Osteocyte (in vitro differentiated cells): ENCODE data around the gene C14orf132. TPM values are rescaled to one million over a fixed set of nuclear protein-coding genes. Genes with fewer than 3 reads are reported as not detected.

Source experiments
- DNase-seq: peaks from one replicate; pipeline ENCODE4 v3.0.0; 2021; ENCODE audit warnings: mixed read lengths; ENCODE audit not compliant: unreplicated experiment; ENCODE audit errors: extremely low spot score
- H3K27ac Mint-ChIP-seq: one replicate; pipeline ENCODE4 v1.8.0; 2021; ENCODE audit warnings: mild to moderate bottlenecking, mixed read lengths; ENCODE audit not compliant: unreplicated experiment
- H3K27me3 Mint-ChIP-seq: one replicate; pipeline ENCODE4 v1.8.0; 2021; ENCODE audit warnings: mixed read lengths; ENCODE audit not compliant: unreplicated experiment
- H3K36me3 Mint-ChIP-seq: one replicate; pipeline ENCODE4 v1.8.0; 2021; ENCODE audit warnings: mixed read lengths; ENCODE audit not compliant: unreplicated experiment
- H3K4me1 Mint-ChIP-seq: one replicate; pipeline ENCODE4 v1.8.0; 2021; ENCODE audit warnings: mixed read lengths; ENCODE audit not compliant: unreplicated experiment
- H3K4me3 Mint-ChIP-seq: one replicate; pipeline ENCODE4 v1.8.0; 2021; ENCODE audit warnings: mild to moderate bottlenecking, moderate library complexity, mixed read lengths; ENCODE audit not compliant: unreplicated experiment
- H3K9me3 Mint-ChIP-seq: one replicate; pipeline ENCODE4 v1.8.0; 2021; ENCODE audit warnings: mixed read lengths; ENCODE audit not compliant: unreplicated experiment
- total RNA-seq: library from RNA; stranded (reverse); gene quantifications from 2 replicates; pipeline ENCODE4 v1.2.1, GENCODE V29; 2021
- TF ChIP-seq, protein P1 (sequence below): fragments of 200-600 bp; sonication (generic); IDR thresholded peaks from 2 replicates; pipeline ENCODE4 v1.5.0; 2021; ENCODE audit warnings: antibody characterized with exemption, mild to moderate bottlenecking, moderate library complexity

The C14orf132 gene
- total RNA-seq, 1 donor from 2014 or later, result 86.9 TPM

DNA sequence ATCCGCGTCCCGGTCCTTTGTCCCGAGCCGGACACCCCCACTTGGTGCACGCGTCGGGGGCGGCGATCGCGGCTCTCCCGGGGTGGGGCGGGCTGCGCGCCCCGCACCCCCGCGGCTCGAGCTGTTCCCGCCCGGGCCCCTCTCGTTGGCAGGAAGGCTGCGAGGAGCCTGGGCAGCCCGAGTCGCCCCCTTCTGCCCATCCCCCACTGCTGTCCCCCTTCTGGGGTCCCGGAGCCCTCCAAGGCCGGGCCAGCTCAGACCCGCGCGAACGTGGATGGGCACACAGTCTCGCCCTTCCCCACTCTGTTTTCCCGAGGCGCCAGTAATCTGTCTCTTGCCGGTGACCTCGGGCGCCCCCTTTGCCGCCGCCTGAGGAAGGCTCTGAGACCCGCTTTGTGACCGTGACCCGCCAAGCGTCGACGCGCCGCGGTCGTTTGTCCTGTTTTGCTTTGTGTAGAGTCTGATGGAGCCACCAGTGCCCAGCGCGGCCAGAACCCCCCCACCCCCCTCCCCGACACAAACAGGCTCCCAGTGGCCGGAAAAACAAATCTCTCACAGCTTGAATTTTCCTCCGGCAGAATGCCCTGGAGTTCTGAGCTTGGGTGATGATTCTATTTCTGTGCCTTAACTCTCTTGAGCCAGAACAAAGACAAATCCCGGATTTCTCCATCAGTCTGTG is 610 bp downstream of the C14orf132 start:
- Mint-ChIP-seq H3K27ac (peak overlapping the region; percentile 75), H3K36me3 (peaks cover 5% of the 10 kb centered on the region), H3K4me1 (peaks cover 45% of the 10 kb centered on the region), H3K9me3 (no peaks in the 10 kb centered on the region), H3K27me3 (peaks cover 11% of the 10 kb centered on the region), H3K4me3 (peak overlapping the region; percentile 88)
- TF ChIP-seq, protein P1, sequence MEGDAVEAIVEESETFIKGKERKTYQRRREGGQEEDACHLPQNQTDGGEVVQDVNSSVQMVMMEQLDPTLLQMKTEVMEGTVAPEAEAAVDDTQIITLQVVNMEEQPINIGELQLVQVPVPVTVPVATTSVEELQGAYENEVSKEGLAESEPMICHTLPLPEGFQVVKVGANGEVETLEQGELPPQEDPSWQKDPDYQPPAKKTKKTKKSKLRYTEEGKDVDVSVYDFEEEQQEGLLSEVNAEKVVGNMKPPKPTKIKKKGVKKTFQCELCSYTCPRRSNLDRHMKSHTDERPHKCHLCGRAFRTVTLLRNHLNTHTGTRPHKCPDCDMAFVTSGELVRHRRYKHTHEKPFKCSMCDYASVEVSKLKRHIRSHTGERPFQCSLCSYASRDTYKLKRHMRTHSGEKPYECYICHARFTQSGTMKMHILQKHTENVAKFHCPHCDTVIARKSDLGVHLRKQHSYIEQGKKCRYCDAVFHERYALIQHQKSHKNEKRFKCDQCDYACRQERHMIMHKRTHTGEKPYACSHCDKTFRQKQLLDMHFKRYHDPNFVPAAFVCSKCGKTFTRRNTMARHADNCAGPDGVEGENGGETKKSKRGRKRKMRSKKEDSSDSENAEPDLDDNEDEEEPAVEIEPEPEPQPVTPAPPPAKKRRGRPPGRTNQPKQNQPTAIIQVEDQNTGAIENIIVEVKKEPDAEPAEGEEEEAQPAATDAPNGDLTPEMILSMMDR, result peak; percentile 23
- no peak for DNase-seq

DNA sequence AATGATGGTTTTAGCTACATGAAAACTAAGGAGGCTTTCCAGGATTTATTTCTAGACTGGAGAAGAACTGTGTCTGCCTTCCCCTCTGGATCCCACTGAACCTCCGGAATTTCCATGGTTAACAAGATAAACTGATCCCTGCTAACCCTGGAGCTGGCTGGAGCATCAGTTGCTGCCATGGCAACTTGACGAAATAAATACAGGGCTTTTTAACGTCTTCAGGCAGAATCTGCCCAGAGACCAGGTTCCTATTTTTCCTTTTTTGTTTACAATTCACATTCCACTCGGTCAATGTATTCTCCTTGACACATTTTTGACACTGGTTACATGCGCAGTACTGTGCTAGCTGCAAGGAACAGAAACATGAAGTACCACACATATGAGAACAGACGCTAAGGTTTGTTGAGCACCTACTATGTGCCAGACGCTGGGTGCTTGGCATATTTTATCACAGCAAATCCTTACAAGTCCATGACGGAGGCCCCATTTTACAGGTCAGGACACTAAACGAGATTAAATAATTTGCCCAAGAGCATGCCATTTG is 1.7 kb downstream of the C14orf132 start:
- H3K36me3 Mint-ChIP-seq, result peaks cover 12% of the 10 kb centered on the region
- peaks cover 11% of the 10 kb centered on the region for H3K27me3 Mint-ChIP-seq
- DNase-seq, result no peak
- H3K4me3 Mint-ChIP-seq, result peak overlapping the region; percentile 88
- peaks cover 48% of the 10 kb centered on the region for H3K4me1 Mint-ChIP-seq
- peak overlapping the region; percentile 75 for H3K27ac Mint-ChIP-seq
- H3K9me3 Mint-ChIP-seq, result no peaks in the 10 kb centered on the region
- TF ChIP-seq, protein P1, result no peak

DNA sequence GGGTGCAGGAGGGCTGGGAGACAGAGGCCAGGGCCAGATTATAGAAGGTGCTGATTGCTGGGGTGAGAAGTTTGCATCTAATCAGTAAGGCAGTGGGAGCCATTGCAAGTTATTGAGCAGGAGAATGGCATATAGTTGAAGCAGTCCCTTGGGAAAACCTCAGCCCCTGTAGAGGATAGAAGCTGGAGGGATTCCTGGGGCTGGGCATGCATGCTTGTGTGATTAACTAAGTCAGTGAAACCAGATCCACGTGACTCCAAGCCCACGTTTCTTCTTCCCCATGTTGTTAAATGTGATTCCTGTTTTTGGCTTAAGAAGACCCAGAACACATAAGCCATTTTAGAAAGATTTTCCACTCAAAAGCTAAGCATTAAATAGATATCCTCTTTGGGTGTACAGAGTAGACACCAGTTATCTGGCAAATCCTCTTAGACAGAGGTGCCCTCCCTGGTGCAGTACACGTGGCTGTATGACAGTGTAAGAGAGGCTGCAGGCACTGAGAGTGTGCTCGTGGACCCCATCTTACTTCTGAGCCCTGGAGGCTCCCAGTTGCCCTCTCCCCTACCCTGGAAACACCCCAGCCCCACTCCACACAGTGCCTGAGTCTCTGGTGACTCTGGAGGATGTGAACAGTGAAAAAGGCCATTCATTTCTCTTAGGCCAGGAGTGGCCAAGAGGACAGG is 3.2 kb downstream of the C14orf132 start:
- no peak for DNase-seq
- no peak overlapping the region for H3K4me3 Mint-ChIP-seq
- H3K4me1 Mint-ChIP-seq, result peaks cover 47% of the 10 kb centered on the region
- H3K9me3 Mint-ChIP-seq, result no peaks in the 10 kb centered on the region
- H3K27me3 Mint-ChIP-seq, result peaks cover 3% of the 10 kb centered on the region
- H3K36me3 Mint-ChIP-seq, result peaks cover 15% of the 10 kb centered on the region
- no peak overlapping the region for H3K27ac Mint-ChIP-seq
- TF ChIP-seq, protein P1, result no peak

DNA sequence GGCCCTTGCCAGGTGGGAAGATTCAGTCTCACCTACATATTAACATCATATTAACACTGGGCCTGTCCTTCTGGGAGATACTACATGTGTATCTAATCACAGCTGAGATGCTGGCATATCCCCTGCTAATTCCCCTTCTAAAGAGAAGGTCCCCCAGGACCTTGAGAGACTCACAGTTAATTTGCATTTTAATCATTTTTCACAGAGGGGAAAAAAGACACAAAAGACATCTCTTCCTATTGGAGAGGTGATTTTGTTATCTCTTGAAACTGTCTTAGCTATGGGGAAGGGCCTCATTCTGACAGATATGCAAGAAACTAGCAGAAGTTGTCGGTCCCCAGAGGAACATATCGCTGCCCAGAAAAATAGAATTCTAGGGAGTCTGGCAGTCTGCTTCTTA is 7.5 kb downstream of the C14orf132 start:
- Mint-ChIP-seq H3K9me3 (no peaks in the 10 kb centered on the region), H3K4me1 (peaks cover 30% of the 10 kb centered on the region), H3K4me3 (no peak overlapping the region), H3K36me3 (peaks cover 13% of the 10 kb centered on the region), H3K27me3 (no peaks in the 10 kb centered on the region), H3K27ac (no peak overlapping the region)
- TF ChIP-seq, protein P1, result no peak
- no peak for DNase-seq

DNA sequence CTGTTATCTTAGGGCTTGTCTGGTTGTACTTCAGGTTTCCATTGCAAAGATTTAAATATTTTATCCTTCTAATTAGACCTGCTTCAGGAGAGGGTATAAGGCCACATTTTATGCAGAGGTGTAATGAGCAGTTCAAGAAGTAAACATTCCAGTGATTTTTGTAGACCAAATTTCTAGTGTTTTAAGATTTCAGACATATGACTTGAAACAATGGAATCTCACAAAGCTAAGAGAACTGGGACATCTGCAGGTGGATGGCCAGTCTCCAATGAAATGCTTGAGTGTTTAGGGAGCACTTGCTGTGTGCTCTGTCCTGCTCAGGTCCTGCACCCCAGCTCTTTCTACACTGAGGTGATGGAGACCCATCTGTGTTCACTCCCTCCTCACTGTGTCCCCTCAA is 7.9 kb downstream of the C14orf132 start:
- TF ChIP-seq, protein P1, result no peak
- H3K27me3 Mint-ChIP-seq, result no peaks in the 10 kb centered on the region
- no peak for DNase-seq
- no peak overlapping the region for H3K27ac Mint-ChIP-seq
- H3K4me1 Mint-ChIP-seq, result peaks cover 27% of the 10 kb centered on the region
- no peaks in the 10 kb centered on the region for H3K9me3 Mint-ChIP-seq
- peaks cover 16% of the 10 kb centered on the region for H3K36me3 Mint-ChIP-seq
- no peak overlapping the region for H3K4me3 Mint-ChIP-seq
